Measurements from ENCODE around the gene E4F1. TPM values are rescaled to one million over a fixed set of nuclear protein-coding genes. Genes with fewer than 3 reads are reported as not detected.

E4F1 gene
- total RNA-seq, 1 donor from 2014 or later: 27.3 TPM

GRCh38 chr16:2207872-2208271 is 15.5 kb upstream of the E4F1 start:
- DNase-seq: no peak

DNA sequence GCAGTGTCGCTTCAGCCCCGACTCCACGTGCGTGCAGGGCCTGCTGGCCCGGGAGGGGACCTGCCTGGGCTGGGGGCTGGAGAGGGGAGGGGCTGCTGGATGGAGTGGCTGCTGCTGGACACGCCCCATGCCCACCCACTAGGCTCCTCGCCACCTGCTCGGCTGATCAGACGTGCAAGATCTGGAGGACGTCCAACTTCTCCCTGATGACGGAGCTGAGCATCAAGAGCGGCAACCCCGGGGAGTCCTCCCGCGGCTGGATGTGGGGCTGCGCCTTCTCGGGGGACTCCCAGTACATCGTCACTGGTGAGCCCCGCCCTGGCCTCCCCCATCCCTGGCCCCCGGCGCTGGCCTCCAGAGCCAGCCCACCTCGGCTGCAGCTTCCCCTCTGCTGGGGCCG is 15.1 kb upstream of the E4F1 start:
- no peak for DNase-seq

- DNase-seq: no peak
These were observed 14.6 kb upstream of the E4F1 start for GRCh38 chr16:2208772-2209171.

- no peak for DNase-seq
These were observed 14.0 kb upstream of the E4F1 start for GRCh38 chr16:2209258-2210008.

DNA sequence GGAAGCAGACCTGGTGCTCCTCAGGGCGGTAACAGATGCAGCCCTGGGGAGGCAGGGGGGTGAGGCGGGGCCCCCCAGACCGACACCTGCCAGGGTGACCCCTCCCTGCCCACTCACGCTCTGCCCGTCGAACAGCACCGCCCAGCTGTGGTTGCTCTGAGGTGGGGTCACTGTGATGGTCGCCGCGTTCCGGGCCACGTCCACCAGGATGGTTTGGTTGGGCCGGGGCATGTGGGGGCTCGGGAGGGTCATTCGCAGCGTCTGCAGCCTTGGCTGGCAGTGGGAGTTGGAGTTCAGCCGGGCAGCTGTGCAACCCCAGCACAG is 13.4 kb upstream of the E4F1 start:
- DNase-seq: no peak

- no peak for DNase-seq
These were observed 12.7 kb upstream of the E4F1 start, which contains the start of gene BRICD5 for GRCh38 chr16:2210386-2211365. Gene BRICD5 (minus strand): TSS chr16:2210863. CDS start chr16:2210833, 30 bp downstream.

DNA sequence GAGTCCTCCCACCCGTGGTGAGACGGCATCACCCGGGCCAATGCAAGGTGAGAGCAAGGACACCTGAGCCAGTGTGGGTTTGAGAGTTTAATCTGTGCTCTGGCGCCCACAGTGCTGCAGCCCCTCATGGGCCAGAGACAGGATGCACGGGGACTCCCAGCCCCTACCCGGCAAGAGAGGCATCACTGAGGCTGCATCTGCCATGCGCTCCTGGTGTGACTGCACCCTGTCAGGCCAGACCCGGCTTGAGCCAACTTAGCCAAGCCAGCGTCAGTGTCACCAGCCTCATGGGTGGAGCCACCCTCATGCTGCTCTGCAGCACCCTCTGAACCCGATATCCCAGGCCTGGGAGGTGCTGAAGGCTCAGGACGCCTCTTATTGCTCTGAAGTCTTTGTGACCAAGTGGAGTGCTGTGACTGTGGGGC is 11.5 kb upstream of the E4F1 start:
- no peak for DNase-seq

- DNase-seq: no peak
These were observed 10.7 kb upstream of the E4F1 start for GRCh38 chr16:2212362-2213324.

- no peak for DNase-seq
These were observed 9.3 kb upstream of the E4F1 start for GRCh38 chr16:2213817-2214718.

DNA sequence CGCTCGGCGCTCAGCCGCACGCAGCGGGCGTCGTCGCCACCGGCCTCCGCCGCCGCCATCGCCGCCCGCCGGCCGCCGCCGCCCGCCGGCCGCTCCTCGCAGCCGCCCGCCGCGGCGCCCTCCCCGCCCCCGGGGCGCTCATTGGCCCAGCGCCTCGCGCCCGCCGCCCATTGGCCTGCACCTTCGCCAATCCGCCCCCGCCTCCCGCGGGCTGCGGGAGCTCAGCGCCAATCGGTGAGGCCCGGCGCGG is 8.7 kb upstream of the E4F1 start, which contains the start of gene PGP:
PGP (minus strand) TSS at position 122 of the 250 bp plus-strand sequence; CDS start at position 59, 63 bp downstream.
- DNase-seq: no peak

DNA sequence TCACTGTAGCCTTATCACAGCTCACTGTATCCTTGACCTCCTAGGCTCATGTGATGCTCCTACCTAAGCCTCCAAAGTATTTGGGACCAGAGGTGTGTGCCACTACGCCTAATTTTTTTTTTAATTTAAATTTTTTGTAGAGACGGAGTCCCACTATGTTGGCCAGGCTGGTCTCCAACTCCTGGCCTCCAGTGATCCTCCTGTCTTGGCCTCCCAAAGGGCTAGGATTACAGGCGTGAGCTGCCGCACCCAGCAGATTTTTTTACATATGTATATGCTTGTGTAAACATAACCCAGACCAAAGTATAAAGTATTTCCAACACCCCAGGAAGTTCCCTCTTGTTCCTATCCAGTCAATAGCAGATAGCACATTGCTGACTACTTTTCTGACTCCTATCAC is 7.1 kb upstream of the E4F1 start:
- DNase-seq: no peak

DNA sequence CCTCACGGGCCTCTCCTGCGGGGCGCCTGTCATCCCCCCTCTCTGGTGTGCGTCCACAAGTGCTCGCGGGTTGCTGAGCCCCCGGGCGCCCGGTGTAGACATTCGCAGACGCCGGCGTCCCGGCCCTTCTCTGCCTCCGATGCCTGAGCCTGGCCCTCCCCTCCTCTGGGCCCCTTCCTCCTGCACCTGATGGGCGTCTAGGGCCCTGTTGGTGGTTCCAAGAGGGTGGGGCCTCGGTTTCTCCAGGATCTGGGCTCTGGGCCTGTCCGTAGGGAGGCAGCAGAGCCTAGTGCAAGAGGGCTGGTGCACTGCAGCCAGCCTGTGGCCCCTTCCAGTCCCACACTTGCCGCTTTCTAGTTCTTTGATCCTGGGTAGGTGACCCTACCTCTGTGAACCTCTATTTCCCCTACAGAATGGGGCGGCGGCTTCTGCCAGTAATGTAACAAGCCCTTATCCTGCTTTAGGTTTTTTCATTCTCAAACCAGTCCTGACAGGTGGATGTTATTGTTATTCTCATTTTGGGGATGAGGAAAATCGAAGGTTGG is 623 bp downstream of the E4F1 start:
- DNase-seq: no peak

DNA sequence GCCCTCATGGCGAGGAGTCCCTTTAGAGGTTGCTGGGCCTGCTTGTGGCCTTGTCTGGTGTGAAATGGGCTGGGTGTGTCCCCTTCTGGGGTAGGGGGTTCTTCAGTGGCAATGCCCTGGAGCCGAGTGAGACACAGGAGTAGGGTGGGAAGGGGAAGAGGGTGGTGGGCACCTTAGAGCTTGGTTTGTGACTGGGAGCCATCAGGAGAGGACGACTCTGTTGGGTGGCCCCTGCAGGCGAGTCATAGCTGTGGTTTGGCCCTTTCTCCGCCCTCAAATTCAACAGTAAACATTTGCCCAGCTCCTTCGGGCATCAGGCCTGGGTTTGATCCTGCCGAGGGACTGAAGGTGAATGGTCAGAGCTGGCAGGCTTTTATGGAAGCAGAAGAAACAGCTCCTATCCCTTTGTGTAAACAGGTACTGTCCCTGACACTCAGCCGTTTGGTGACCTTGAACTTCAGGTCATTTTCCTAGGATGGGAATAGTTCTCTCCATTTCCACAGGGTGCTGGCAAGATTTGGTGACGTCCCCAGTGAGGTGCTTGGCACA is 2.9 kb downstream of the E4F1 start:
- DNase-seq: no peak

DNA sequence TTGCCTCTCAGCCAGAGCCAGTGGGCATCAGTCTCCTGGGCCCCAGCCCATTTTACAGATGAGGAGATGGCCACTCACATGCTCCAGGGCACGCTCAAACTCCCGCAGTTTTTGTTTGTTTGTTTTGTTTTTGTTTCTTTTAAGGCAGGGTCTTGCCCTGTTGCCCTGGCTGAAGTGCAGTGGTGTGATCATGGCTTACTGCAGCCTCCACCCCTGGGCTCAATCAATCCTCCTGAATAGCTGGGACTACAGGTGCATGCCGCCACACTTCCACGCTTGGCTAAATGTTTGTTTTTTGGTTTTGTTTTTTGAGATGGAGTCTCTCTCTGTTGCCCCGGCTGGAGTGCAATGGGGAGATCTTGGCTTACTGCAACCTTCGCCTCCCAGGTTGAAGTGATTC is 3.5 kb downstream of the E4F1 start:
- no peak for DNase-seq

DNA sequence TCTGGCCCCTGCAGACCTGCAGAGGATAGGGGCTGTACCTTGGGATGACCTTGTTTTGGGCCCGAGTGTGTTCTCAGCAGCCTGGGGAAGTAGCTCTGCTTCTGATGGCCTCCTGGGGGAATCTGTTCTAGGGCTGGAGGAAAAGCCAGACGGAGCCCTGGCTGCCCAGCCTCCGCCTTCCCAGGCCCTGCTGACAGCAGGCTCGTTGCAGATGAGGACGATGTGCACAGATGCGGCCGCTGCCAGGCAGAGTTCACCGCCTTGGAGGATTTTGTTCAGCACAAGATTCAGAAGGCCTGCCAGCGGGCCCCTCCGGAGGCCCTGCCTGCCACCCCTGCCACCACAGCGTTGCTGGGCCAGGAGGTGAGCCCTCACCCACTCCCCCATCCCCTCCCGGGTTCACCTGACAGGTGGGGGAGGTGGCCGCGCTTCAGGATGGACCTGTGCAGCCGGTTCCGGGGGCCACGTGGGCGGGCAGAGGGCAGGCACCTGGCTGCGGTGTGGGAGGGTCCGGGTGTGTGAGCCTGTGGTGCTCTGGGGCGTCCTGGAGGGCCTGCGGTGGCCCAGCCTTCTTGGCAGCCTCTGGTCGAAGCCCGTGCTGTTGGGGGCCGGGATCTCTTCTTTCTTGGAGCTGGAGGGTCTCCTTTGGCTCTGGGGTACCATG is 4.9 kb downstream of the E4F1 start:
- no peak for DNase-seq

DNA sequence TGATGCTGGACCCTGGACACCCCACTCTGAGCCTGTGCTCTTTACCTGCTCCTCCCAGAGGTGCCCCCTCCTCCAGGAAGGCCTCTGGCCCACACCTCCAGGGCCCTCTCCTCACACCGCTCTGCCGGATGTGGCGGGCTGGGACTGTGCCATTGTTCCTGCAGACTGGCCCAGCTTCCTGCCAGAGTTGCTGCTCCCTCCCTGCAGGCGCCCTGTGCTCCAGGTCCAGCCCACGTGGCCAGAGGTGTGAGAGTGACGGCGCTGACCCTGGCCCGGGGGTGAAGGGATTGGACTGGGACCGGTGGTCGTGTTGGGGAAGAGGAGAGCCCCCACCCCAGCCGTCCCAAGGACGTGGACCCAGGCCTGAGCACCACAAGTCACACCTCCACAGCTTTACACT is 5.7 kb downstream of the E4F1 start:
- DNase-seq: no peak

- no peak for DNase-seq
These were observed 6.3 kb downstream of the E4F1 start for GRCh38 chr16:2229632-2230250.

DNA sequence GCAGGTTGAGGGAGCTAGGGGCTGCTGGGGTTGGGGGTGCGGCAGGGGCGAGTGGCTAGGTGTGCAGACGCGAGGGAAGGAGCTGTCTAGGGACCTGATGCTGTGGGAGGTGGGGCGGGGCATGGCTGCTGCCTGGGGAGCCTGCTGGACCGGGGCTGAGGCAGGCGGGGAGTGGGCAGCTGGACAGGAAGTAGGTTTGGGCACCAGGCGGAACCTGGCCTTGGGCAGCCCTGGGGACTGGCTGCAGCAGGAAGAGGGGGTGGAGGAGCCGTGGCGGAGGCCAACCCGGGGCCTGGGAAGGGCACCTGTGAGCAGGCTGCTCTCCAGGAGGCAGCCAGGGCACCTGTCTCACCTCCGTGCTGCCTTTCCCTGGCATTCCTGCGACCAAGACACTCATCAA is 7.0 kb downstream of the E4F1 start:
- DNase-seq: no peak

GRCh38 chr16:2231016-2231931 is 7.9 kb downstream of the E4F1 start:
- no peak for DNase-seq

All from occipital lobe (tissue), 2 donors.